Loucy (cell line): ENCODE results near the gene UCN3.

Experiments
- CTCF ChIP-seq: fragments of 200-600 bp; sonication (generic); conservative IDR thresholded peaks from 2 replicates; pipeline ENCODE4 v1.5.1; 2014; ENCODE audit warnings: mild to moderate bottlenecking, antibody characterized with exemption, low read length
- EZH2phosphoT487 ChIP-seq: fragments of 200-600 bp; IDR thresholded peaks from 2 replicates; pipeline ENCODE4 v1.6.1; 2018; ENCODE audit warnings: antibody characterized with exemption, mild to moderate bottlenecking, moderate library complexity, borderline replicate concordance

GRCh38 chr10:5419466-5420094 lies 54.8 kb downstream of the UCN3 start:
- no peak for TF ChIP-seq CTCF
- TF ChIP-seq EZH2phosphoT487: no peak
